LHCN-M2 (cell line): ENCODE data around the gene TMPRSS5. TPM values are rescaled to one million over a fixed set of nuclear protein-coding genes. Genes with fewer than 3 reads are reported as not detected.
"Not testable (repeated sequence)": the region's sequence is repeated elsewhere in the genome, so short reads cannot be mapped to it uniquely, and the experiment has no call there.

Experiments
- DNase-seq: peaks from one replicate; pipeline ENCODE4 v3.0.0-alpha.2; 2012; ENCODE audit warnings: low read depth
- polyA plus RNA-seq: library from polyadenylated mRNA; unstranded; fragments of >200 nt; gene quantifications from one replicate; pipeline ENCODE4 v1.2.1, GENCODE V29; 2012; ENCODE audit warnings: missing spikeins
- total RNA-seq: library from RNA; depleted of rRNA; stranded (reverse); fragments of >200 nt; gene quantifications from 2 replicates; pipeline ENCODE4 v1.2.3, GENCODE V29; 2014; rRNA removed

The TMPRSS5 gene
- 0.17 and 0.38 TPM in 2 replicates for total RNA-seq
- 0.97 TPM for polyA plus RNA-seq

DNA sequence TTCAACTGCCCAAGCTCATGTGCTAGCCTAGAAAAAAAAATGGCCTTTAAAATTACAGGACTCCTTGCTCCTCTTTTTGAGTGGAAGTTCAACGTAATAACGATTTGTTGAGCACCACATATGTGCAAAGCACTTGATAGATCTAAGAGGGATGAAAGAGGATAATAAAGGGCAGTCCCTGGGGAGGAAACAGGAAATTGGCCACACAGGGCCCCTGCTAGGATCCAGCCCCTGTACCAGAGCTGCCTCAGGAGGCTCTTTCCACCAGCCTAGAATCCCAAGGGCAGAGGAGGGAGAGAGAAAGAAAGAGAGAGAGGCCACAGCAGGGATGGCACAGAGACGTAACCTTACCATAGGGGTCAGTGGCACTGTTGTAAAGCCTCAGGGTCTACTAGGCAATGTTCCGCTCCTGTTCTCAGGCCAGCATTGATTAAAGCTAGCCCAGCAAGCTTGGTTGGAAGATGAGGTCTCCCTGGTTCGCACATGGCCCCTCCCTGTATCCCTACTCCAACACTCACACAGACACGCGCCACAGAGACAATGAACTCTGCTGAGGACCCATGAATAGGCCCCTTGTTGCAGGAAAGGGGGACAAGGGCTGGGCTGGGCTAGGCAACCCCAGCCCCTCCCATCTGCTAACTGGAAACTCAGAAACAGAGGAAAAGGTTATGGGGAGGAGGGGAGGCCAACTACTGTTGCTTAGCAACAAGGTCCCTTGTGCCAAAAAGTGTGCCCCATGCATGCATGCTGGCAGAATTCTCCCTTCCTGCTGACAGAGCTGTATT is at the start of gene TMPRSS5:
TSS of gene TMPRSS5 (minus strand) at position 438 of the 785 bp plus-strand sequence. CDS start at position 354, 84 bp downstream.
- no peak for DNase-seq

DNA sequence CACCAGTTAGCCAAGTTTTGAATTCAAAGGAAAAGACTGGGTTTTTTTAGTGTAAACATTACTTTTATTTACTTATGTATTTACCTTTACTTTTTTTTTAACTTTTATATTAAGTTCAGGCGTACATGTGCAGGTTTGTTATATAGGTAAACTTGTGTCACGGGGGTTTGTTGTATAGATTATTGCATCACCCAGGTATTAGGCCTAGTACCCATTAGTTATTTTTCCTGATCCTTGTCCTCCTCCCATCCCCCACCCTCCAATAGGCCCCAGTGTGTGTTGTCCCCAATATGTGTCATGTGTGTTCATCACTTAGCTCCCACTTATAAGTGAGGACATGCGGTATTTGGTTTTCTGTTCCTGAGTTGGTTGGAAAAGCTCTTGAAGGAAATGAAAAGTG is 46.8 kb upstream of the TMPRSS5 start:
- no peak for DNase-seq

DNA sequence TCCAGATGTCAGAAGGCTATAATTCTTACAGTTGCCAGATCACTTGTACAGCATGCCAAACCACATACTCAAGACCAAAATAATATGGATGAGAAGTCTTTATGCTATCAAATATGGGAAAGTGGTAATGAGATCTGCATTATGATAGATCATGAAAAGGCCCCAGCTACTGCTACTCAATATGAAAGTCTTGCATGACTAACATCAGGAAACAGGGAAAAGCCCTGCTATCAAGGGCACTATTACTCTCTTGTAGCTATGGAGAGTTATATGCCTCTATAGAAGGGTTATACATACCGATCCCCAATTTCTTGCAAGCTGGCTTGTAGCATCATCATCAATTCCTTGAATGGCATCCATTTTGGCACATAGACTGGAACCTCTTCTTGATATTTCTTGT is 30.2 kb upstream of the TMPRSS5 start:
- DNase-seq: no peak

DNA sequence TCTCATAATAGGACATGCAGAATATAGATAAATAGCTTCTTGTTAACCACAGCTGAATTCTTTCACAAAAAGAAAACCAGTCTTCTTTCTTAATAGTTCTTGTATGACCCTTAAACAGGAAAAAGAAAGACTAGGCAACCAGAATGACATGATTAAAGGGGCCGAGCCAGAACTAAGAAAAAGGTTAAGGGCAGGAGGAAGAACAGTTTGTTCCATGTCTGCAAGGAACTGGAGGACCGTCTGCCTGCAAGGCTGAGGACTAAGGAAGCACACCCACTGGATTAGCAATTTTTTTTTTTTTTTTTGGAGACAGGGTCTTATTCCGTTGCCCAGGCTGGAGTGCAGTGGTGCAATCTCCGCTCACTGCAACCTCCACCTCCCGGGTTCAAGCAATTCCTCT is 26.0 kb upstream of the TMPRSS5 start:
- DNase-seq: no peak

DNA sequence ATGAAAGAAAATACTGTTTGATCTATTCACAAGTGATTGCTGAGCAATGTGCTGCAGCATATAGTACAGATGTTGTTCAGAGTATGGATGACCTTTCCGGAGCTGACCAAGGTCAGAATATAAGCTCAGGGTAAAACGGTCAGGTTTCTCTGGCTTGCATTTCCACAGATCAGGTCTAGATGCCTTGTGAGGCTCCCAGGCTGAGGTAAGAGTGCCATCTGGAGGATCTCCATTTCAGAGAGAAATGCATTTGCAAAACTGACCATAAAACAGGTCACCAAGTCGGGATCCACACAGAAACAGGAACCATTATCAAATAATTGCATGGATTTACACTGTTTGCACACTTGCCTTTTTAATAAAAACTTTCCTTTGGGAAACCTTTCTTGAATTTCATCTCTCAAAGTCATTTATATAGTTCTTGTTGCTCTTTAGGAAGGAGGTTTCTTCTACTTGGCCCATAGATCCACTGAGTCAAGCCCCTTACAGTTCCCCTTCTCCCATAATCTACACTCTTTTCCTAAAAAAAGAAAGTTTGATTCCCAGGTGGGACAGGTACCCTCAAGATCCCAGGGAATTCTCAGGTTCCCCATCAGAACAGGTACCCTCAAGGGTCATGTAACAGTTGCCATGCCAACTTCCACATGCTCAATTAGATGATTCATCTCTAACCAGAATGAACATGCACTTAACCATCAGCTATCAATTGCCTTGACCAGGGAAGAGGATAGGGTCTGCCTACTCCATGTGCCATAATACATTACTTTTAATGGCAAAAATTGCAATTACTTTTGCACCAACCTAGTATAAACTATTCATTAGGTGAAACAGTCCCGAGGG is 25.0 kb upstream of the TMPRSS5 start:
- DNase-seq: peak; percentile 73

DNA sequence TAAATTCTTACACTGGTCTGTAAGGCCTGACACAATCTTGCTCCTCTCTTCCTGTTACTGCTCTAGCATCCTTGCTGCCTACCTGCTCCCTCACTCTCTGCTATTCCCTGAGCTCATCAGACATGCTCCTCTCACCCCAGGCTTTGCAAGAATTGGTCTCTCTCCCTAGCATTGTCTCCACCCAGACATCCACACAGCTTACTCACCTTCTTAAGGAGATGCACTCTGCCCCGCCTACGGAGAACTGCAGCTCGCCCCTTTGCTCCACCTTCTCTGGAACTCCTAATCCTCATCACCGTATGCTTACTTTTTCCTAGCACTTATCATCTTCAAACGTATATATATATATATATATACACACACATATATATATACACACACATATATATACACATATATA is 23.3 kb upstream of the TMPRSS5 start:
- no peak for DNase-seq

DNA sequence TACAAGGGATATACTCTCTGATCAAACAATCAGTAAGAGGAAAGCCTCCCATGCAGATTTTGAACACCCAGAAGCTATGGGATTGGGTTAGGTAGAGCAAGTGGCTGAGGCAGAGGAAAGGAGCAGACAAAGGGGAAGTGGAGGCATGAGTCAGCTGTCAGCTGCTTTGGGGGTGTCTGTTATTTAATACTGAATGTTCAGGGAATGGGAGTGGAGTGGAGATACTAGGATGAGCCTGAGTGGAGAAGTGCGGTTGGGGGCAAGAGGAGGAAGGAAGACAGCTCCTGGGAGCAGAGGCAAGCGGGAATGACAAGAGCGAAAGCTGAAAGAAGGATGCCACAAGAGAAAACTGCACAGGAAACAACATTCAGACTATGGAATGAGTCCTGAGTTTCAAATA is 22.7 kb upstream of the TMPRSS5 start:
- DNase-seq: peak; percentile 47

DNA sequence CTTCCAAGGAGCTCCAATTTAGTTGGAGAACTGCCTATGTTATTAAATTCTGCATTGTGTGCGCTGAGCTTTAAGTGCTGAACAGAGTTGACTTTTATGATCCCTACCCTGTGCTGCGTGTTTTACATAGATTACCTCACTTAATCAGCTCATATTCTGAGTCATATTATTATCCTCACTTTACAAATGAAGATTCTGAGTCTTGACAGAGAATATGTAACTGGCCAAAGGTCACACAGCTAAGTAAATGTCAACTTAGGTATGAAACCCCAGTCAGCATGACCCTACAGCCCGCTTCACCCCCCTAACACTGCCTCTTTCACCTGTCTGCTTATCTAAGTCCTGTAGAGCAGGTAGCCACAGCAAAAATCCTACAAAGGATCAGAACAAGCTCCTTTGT is 19.8 kb upstream of the TMPRSS5 start:
- no peak for DNase-seq

DNA sequence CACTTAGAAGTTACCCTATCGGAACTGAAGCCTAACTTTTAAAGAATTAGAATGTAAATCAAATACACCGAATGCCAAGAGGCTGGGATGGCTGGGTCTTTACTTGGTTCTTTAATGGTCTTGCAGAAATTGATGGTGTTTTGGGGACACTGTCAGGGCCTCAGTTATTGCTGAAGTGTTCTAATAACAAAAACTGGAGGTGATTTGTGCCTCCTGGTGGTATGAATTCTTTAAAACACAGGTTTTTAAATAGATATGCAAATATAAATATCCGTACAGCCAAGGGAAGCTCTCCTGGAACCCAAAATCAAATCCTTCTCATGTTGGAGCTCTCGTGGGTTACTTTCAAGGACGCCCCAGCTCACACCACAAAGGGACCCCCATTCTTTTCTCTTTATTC is 19.3 kb upstream of the TMPRSS5 start:
- no peak for DNase-seq

DNA sequence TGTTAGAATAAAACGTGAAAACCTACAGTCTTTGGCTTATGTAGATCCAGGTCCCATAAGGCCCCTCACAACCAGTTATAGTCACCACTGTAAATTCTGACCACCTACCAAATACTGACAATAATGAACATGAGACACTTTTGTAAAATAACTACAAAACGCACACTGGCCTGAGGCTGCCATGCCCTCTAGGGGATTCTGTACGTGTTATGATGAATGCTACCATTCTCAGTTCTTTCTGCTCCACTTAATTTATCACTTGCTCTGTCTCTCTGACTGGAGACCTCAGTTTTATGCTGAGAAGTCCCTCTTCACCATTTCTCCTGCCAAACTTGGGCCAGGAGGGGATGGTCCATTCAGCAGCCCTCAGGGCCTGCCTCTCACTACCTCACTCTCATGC is 18.7 kb upstream of the TMPRSS5 start:
- no peak for DNase-seq

DNA sequence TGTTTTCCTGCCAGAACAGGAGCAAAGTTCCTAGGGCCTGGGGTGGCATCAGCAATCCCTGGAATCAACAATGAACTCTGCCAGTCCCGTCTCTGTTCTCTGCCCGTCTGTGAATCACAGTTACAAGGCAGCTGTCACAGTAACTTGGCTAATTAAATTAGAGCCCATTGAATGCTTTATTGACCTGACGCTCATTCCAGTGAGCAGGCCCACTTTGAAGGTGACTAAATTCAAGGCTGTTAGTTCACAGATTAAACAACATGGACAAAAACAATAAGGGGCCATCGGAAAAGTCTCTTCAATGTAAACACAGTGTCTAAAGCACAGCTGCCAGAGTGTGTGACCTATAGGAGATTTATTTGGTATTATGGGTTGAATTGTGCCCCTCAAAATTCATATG is 17.7 kb upstream of the TMPRSS5 start:
- no peak for DNase-seq

DNA sequence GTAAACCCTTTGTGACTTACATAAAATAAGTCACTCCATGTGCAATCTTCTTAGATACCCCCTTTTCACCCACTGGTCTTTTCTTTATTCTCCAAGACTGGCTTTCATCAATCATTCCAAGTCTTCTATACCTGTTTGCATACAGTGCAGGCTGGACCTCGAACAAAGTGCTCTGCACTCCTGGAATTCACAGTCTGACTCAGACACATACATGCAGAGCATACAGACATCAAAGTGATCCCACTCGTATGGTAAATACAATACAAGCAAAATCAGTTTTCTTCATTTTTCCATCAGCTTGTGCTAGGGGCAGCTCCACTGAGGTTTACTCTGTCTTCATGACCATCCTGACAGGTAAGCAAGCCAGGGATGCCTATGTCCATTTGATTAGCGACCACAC is 16.8 kb upstream of the TMPRSS5 start:
- DNase-seq: no peak

DNA sequence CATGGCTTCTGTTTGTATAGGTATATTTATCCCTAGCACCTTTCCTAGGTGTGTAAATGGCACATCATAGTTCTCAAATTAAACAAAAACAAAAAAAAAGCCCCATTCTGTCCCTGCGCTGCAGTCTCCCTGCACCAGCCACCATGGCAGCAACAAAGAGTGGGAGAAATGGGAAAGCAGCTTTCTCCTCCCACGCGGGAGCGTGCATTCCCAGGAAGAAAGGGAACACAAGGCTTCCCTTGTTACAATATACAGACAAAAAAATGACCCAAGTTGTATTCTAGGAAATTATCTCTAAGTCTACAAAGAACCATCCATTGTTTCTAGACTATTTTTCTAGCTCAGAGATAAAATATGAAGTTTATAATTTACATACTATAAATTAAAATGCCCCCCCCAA is 16.1 kb upstream of the TMPRSS5 start:
- no peak for DNase-seq

DNA sequence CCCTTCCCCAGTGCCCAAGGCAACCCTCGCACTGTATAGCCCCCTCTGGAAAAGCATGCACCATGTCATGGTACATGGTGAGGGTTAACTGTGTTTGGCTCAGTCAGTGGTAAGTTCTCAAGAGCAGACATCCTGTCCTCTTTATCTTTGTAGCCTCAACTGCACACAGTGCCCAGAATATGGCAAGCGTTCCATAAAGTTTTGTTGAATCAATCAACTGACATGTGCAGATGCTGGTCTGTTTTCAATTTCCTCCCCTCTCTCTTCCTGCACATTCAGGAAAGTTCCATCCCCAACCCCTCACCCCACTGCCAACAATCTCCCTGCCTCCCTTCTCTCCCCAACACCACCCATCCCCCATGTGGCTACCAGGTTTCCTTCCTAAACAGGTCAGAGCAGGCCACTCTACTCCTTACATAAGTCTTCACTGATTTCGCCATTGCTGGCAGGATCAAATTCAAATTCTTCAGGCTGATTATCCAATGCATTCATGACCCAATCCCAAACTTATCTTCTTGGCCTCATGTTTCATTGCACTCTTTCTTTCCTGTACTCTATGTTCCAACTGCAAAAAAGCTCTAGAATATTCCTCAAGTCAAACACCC is 15.5 kb upstream of the TMPRSS5 start:
- DNase-seq: no peak

DNA sequence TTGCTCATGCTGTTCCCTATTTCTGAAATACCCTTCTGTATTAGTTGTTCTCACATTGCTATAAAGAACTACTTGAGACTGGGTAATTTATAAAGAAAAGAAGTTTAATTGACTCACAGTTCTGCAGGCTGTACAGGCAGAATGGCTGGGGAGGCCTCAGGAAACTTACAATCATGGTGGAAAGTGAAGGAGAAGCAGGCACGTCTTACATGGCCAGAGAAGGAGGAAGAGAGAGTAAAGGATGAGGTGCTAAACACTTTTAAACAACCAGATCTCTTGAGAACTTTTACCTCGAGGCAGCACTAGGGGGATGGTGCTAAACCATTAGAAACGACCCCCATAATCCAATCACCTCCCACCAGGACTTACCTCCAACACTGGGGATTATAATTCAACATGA is 14.4 kb upstream of the TMPRSS5 start:
- DNase-seq: not testable (repeated sequence)

DNA sequence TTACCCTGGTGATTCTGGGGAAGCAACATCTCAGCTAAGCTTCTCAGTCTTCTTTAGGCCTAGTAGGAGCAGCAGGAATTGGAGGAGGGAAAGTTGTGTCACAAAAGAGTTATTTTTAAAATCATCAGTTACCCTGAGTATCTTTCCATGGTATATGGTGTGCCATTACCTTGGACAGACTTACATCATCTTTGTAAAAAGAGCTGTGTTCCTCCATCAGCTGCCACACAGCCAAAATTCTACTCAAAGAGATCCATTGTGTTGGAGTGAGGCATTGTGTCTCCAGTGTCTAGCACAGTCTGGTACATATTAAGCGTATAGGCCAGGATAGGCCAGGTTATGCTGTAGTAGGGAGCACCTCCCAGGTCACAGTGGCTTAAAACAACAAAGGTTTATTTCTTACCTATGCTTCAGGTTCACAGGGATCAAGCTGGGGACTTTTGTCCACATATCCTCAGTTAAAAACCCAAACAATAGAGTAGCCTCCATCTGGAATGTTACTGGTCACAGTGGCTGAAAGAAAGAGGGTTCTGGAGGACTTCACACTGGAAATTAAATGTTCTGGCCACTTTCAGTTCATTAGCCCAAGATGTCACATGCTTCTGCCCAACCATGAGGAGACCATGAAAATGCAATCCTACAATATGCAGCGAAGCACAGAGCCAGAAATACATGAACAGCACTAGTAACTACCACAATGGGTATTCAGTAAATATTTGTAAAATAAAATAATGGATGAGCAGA is 9.9 kb upstream of the TMPRSS5 start:
- DNase-seq: no peak

DNA sequence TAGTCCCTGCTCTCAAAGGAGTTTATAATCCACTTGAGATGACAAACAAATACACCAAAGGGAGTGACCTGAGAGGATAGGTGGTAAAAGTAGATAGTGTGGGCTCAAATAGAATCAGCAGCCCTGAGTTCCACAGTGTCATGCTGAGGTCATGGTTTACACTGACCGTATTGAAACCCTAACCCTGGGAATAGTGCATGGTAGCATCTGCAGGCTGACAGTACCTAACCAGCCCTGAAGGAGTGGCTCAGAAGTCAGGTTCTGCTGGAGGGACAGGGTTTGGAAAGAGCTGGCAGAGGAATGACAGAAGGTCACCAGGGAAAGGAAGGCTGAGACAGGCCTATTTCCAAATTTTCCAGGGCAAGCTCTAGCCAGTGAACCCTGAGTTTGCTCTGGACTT is 9.2 kb upstream of the TMPRSS5 start:
- DNase-seq: no peak

DNA sequence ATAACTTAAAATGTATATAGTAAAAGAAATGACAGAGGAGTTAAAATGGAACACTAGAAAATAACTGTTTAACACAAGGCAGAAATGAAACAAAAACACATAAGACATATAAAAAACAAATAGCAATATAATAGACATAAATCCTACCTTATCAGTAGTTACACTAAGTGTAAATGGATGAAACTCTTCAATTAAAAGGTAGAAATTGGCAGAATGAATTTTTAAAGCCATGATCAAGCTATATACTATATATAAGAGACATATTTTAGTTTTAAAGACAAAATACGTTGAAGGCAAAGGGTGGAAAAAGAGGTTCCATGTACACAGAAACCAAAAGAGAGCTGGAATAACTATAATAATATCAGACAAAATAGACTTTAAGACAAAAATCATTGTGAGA is 4.9 kb upstream of the TMPRSS5 start:
- no peak for DNase-seq

DNA sequence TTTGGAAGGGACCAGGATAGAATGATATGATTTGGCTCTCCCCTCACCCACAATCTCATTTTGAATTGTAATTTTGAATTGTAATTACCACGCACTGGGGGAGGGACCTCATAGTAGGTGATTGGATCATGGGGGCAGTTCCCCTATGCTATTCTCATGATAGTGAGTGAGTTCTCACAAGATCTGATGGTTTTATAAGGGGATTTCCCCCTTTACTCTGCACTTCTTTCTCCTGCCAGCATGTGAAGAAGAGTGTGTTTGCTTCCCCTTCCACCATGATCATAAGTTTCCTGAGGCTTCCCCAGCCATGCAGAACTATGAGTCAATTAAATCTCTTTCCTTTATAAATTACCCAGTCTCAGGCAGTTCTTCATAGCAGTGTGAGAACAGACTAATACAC is 2.6 kb downstream of the TMPRSS5 start:
- not testable (repeated sequence) for DNase-seq

DNA sequence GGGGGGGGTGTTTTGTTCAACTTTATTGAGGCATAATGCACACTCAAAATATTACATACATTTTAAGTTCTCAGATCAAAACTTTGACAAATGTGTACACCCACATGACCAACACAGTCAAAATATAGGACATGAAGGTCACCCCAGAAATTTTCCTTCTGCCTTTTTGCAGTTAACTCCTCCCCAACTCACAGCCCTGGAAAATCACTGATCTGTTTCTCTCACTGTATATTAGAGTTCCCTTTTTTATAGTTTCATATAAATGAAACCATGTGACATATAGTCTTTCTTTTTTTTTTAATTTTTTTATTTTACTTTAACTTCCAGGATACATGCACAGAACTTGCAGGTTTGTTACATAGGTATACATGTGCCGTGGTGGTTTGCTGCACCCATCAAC is 4.6 kb downstream of the TMPRSS5 start:
- DNase-seq: no peak

DNA sequence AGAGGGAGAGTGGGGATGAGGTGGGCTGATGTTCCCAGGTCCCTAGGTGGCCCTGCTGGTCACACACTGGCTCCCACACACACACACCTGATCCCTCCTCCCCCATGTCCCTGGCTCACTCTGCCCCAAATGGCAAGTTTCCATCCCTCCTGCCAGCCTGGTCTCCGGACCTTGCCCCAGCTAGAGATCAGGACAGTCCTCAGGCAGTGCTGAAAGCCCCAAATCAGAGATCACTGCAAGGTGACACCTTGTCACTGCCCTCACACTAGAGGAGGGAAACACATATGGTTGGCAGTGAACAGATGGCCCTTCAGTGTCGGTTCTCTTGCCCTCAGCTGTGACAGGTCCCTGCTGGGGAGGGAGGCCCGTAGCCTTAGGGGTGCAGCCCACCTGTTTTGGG is 7.6 kb downstream of the TMPRSS5 start:
- no peak for DNase-seq
